Stimulated activated CD4-positive, alpha-beta T cell treated with anti-CD3 and anti-CD28 coated beads, Interleukin-1b, Interleukin-23, amount 100 ng/mL, for 1 hour (primary cell): ENCODE results near the gene ALAS1.
A peak's percentile ranks its signal among the peaks of the same experiment; 100 is the strongest.

ENCODE experiments used
- DNase-seq, 2 donors: peaks; one replicate each; pipeline ENCODE4 v3.0.0-alpha.2; 2020; ENCODE audit warnings: low read depth in 2 of 2

ALAS1 gene

DNA sequence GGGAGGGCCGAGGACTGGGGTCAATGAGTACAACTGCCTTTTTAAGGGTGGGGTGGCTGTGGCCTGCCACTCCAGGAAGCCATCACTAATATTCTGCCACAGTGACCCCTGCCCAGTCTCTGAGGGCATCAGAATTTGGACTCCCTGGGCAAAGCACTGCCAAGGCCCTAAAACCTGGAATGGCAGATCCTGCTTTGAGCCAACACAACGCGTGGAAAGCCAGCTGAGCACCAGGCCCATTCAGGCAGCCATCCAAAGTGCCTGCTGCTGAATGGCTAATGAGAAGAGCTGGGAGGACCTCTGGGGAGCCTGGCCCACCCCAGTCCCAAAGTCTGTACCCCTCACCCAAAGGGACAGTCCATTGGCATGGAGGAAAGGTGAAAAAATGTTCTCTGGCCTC, 36.0 kb downstream of the ALAS1 start:
- DNase-seq: no peak

- DNase-seq: no peak
These were observed 36.8 kb downstream of the ALAS1 start for GRCh38 chr3:52234516-52235447.

- DNase-seq: no peak
These were observed 38.5 kb downstream of the ALAS1 start for GRCh38 chr3:52236424-52236886.

GRCh38 chr3:52237006-52237656, 39.2 kb downstream of the ALAS1 start:
- no peak for DNase-seq

- DNase-seq: no peak
These were observed 39.8 kb downstream of the ALAS1 start for GRCh38 chr3:52237657-52238172.

DNA sequence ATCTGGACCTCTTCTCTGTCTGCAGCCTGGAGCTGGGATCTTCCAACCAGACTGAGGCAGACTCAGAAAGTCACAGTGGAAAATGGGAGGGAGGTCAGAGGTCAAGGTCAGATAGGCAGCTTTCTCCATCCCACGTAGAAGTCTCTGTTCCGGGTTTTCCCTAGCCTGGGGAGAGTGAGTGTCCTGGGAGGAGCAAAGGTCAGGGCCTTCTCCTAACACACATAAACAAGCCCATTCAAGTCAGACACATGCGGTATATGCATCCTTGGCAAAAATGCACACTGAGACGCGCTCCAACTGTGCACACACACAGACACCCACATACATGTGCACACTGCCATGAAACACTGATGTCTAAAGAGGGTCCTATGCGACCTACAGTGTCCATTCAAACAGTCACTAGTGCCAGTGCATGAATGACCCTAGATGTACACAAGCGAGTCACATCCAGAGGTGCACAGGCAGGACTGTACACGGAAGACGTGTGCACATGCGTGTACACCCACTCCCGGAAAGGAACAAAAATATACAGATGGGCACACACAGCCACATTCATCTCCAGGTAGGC, 40.3 kb downstream of the ALAS1 start:
- no peak for DNase-seq

GRCh38 chr3:52238761-52239701, 41.1 kb downstream of the ALAS1 start, which contains the start of gene TWF2:
TWF2 (minus strand) TSS chr3:52239158; CDS start chr3:52239016, 142 bp downstream.
- peak; percentile 64 to 71 for DNase-seq

GRCh38 chr3:52240059-52240885, 42.3 kb downstream of the ALAS1 start:
- no peak for DNase-seq

- no peak for DNase-seq
These were observed 43.0 kb downstream of the ALAS1 start for GRCh38 chr3:52240886-52241370.

DNA sequence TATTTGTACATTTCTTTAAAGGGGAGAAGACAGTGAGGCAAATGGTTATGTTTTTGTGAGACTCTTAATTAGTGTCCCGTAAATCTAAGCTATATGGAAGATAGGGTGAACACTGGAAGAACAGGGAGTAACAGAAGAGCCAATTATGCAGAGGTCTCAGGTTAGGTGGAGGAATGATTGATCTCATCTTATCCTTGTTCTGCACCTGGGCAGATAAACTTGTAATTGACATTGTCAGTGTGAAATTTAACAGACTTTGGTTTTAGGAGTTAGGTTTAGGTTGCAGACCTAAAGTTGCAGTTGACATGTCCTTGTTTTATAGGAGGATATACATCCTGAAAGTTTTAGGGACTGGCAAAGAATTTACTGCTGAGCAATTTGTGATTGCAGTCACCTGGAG, 44.1 kb downstream of the ALAS1 start:
- DNase-seq: no peak

GRCh38 chr3:52243791-52244628, 46.0 kb downstream of the ALAS1 start:
- no peak for DNase-seq

DNA sequence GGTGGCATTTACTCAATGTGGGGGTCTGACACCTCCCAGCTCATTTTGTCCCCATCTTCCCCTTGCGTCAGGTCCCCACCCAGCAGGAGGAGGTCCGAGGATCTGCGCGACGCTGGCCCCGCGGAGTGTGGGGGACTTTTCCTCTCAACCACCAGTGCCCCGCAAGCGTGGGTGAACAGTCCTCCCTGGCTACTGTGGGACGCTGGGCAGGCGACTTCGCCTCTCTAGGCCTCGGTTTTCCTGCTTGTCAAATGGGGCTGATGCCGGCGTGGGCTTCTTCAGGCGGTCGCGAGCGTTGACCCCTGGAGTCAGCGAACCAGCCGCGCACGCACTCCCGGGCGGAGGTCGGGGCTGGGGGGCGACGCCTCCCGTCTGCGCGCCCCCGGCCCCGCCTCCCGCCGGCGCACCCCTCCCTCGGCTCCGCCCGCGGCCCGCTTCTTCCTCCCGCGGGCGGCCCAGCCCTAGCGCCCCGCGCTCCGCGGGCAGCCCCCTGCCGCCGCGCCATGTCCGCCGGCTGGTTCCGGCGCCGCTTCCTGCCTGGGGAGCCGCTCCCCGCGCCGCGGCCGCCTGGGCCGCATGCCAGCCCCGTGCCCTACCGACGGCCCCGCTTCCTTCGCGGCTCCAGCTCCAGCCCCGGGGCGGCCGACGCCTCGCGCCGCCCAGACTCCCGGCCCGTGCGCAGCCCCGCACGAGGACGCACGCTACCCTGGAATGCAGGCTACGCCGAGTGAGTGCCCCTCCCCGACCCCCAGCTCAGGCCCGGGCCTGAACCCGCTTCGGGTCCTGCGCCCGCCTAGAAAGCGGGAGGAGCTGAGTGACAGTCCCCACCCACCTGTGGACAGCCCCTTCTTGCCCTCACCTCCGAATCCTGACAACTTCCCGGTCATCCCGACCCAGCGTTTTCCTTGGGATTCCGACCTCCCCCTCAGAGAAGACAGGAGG, 47.6 kb downstream of the ALAS1 start, which contains the start of gene PPM1M:
TSS of gene PPM1M (plus strand) at position 438 of the 942 bp plus-strand sequence. CDS start at position 504, 66 bp downstream.
- no peak for DNase-seq

DNA sequence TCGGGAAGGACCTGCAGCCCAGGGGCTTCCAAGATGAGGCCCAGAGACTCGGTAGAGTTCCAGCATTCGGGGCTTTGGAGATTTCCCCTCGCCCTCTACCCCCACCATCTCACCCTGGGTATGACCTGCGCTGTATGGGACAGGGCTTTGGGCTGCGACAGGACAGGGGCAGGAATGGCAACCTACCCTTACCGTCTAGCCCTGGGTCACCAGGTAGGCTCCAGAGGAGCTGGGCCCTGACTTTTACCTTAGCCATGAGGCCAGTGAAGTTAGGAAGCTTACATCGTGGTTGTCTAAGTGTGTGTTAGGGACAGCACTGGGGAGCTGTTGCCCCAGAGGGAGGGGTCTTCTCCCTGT, 48.3 kb downstream of the ALAS1 start:
- DNase-seq: no peak

DNA sequence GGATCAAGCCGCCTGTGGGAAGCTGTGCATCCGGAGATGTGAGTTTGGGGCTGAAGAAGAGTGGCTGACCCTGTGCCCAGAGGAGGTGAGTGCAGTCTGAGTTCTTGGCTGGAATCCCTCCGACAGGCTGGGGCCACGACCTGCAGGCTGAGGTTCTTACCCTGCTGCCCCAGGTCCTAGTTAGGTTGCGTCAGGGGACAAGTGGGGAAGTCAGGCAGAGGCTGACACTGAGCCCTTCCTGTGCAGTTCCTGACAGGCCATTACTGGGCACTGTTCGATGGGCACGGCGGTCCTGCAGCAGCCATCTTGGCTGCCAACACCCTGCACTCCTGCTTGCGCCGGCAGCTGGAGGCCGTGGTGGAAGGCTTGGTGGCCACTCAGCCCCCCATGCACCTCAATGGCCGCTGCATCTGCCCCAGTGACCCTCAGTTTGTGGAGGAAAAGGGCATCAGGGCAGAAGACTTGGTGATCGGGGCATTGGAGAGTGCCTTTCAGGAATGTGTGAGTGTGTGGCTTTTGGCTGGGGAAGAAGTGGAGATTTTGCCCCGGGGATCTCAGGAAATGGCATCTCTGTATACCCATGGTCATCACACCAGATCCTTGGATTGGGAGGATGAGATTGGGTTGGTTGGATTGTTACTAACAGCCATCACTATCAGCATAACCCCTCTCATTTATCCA, 48.9 kb downstream of the ALAS1 start:
- DNase-seq: no peak

- no peak for DNase-seq
These were observed 49.6 kb downstream of the ALAS1 start for GRCh38 chr3:52247409-52248164.

DNA sequence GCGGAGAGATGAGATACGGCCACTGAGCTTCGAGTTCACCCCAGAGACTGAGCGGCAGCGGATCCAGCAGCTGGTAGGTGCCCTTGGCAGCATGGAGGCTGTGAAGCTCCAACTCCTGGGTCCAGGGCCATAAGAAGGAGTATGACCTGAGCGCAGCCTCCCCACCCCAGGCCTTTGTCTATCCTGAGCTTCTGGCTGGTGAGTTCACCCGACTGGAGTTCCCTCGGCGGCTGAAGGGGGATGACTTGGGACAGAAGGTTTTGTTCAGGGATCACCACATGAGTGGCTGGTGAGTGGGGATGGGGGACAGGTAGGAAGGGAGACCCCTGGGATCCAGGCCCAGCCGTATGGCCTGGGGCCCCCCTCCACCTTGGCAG, 50.2 kb downstream of the ALAS1 start:
- DNase-seq: no peak
